Omental fat pad (tissue), 4 donors: ENCODE data around the gene TEC. TPM values are rescaled to one million over a fixed set of nuclear protein-coding genes. Genes with fewer than 3 reads are reported as not detected.
"Not testable (repeated sequence)": the region's sequence is repeated elsewhere in the genome, so short reads cannot be mapped to it uniquely, and the experiment has no call there.

ENCODE experiments used
- ATAC-seq: fragments of 150-250 bp; one replicate; pipeline ENCODE4 v1.9.1; 2016; ENCODE audit warnings: mild to moderate bottlenecking, moderate library complexity; ENCODE audit not compliant: low FRiP score
- DNase-seq: peaks from one replicate; pipeline ENCODE4 v3.0.0-alpha.2; 2019; ENCODE audit warnings: low spot score
- total RNA-seq, 4 donors: library from RNA; depleted of rRNA; stranded (reverse); fragments of >200 nt; gene quantifications; one replicate each; pipeline ENCODE4 v1.1.0, GENCODE V29; 2016
- TF ChIP-seq, protein P1 (sequence below), 3 donors: fragments of 450-650 bp; IDR thresholded peaks; one replicate each; pipeline ENCODE4 v1.5.1; 2016 to 2017; ENCODE audit warnings: antibody characterized with exemption in 3 of 3, mild to moderate bottlenecking in 3 of 3, moderate library complexity in 2 of 3

TEC gene
- total RNA-seq, 4 donors from 2014 or later, result 2.6 to 4.8 (median 3.9) TPM

DNA sequence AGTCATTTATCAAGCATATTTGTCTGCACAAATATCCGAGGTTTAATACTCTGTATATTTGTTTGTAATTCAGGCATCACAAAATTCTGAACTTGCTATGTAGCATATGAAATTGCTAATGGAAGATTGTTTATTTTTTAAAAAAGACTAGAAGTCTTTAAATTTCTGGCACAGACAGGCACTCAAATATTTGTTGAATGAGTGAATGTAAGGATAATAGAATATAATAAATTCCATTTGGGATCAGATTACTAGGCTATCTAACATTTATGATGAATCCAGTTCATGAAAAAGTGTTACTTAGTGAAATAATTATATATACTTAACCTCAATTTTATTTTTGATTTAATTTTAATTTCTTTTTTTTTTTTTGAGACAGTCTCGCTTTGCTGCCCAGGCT, 30.4 kb upstream of the TEC start:
- ATAC-seq, result no peak
- TF ChIP-seq, protein P1, sequence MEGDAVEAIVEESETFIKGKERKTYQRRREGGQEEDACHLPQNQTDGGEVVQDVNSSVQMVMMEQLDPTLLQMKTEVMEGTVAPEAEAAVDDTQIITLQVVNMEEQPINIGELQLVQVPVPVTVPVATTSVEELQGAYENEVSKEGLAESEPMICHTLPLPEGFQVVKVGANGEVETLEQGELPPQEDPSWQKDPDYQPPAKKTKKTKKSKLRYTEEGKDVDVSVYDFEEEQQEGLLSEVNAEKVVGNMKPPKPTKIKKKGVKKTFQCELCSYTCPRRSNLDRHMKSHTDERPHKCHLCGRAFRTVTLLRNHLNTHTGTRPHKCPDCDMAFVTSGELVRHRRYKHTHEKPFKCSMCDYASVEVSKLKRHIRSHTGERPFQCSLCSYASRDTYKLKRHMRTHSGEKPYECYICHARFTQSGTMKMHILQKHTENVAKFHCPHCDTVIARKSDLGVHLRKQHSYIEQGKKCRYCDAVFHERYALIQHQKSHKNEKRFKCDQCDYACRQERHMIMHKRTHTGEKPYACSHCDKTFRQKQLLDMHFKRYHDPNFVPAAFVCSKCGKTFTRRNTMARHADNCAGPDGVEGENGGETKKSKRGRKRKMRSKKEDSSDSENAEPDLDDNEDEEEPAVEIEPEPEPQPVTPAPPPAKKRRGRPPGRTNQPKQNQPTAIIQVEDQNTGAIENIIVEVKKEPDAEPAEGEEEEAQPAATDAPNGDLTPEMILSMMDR (IDR thresholded peaks at IDR 0.05), result no peak
- no peak for DNase-seq

DNA sequence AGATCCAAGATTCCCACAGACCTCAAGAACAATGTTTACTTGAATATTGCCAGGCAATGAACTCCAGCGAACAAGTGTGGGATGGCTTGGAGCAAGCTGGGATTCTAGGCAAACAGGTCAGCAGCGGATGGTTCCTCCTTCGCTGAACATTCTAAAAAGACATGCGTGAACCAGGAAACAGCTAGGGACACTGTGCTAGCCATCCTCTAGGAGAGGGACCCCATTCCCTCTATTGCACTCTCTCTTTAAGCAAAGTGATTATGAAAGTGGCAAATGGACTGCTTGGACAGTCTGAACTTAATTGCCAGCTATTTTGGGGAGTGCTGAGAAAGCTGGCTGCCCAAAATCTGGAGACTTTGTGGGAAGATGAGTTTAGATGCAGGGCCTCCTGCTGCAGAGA, 29.9 kb upstream of the TEC start:
- TF ChIP-seq, protein P1 (IDR thresholded peaks at IDR 0.05), result no peak
- no peak for DNase-seq
- no peak for ATAC-seq

DNA sequence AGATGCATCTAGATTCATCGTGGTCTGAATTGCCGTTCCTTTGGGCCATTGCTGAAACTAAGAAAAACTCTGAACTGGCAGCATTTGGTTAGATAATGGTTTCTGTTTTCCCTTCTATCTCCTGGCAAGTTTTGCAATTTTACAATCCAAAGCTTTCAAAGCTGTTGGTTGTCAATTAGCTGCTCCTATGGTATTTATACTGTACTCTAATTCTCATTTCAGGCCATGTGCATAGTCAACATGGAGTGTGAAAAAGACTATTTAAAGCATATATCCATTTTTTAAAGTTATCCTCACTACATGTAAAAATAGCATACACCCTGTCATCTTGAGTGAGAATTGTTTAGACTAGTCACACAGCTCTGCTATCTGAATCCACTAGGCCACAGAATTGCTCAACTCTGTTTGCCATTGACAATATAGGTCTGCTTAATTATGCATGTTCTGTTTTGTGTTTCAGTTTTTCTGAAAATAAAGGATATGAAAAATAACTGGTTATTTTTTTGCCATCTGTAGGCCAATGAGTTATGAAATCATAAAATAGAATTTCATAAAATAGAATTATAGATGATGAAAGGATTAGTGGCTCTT, 27.7 kb upstream of the TEC start:
- no peak for DNase-seq
- TF ChIP-seq, protein P1 (IDR thresholded peaks at IDR 0.05), result no peak
- no peak for ATAC-seq

DNA sequence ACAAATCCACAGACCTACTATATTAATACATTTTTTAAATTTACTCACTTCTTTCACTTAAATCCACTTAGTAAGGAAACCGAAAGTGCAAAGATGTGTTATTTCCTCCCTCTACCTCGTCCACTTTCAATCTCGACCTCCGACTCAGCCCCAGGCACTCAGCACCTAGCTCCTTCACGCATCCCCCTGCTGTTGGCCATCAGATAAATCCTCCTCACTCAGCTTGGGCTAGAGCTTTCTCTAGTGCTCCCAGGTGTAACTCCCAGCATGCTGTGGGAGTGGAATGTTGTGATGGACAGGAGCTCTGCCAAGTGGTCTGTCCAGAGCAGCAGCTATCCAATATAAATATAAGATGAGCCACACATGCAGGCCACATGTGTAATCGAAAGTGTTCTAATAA, 26.7 kb upstream of the TEC start:
- DNase-seq (no peak), ATAC-seq (no peak)
- TF ChIP-seq, protein P1 (IDR thresholded peaks at IDR 0.05), result no peak

DNA sequence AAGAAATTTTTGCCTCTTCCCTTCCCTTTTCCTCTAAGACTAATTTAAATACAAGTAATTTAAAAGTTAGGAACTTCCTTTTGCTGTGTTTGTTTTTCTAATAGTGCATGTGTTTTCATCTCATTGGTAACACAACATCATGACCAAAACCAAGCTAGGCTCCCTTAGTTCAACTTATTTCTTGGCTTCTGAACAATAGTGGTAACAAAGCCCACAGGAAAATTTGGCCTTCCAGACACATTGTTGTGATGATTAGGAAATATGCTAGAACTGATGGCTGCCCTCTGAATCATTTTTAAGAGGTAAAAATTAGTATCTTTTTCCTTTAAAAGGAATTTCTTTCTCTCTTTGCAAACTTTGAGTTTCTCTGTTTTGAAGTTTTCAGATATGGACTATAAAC, 25.5 kb upstream of the TEC start:
- DNase-seq, result no peak
- ATAC-seq, result no peak
- TF ChIP-seq, protein P1 (IDR thresholded peaks at IDR 0.05), result no peak

DNA sequence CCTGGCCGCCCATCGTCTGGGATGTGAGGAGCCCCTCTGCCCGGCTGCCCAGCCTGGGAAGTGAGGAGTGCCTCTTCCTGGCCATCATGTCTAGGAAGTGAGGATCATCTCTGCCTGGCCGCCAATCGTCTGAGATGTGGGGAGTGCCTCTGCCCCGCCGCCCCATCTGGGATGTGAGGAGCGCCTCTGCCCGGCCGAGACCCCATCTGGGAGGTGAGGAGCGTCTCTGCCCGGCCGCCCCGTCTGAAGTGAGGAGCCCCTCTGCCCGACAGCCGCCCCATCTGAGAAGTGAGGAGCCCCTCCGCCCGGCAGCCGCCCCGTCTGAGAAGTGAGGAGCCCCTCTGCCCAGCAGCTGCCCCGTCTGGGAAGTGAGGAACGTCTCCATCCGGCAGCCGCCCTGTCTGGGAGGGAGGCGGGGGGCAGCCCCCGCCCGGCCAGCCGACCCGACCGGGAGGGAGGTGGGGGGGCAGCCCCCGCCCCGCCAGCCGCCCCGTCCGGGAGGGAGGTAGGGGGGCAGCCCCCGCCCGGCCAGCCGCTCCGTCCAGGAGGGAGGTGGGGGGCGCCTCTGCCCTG, 22.7 kb upstream of the TEC start:
- ATAC-seq, DNase-seq: not testable (repeated sequence)

DNA sequence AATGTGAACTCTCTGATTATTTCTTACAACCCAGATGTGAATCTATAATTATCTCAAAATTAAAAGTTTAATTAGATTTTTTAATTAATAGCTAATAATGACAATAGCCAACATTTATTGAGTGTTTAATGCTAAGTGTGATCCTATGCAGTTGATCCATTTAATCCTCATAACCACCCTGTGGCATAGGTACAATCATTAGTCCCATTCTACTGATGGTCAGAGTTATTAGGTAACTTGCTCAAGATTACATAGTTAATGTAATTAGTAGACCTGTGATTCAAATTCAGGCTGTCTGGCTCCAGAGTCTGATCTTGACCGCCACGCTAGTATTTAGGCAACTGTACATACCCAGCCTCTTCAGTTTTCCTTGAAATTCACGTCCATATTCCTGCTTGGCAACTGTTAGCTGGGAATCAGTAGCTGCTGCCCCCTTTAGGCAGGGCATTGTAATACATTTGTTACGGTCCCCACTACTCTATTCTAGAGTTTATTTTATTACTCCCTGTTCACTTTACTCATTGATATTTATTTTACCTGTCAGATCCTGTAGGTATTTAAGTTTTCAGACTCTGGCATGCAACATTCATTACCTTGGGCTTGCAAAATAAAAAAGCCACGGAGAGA, 20.6 kb upstream of the TEC start:
- DNase-seq (no peak), ATAC-seq (no peak)
- TF ChIP-seq, protein P1 (IDR thresholded peaks at IDR 0.05), result no peak

DNA sequence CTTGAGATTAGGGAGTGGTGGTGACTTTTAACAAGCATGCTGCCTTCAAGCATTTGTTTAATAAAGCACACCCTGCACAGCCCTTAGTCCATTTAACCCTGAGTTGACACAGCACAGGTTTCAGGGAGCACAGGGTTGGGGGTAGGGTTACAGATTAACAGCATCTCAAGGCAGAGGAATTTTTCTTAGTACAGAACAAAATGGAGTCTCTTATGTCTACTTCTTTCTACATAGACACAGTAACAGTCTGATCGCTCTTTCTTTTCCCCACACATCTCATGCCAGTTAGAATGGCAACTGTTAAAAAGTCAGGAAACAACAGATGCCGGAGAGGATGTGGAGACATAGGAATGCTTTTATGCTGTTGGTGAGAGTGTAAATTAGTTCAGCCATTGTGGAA, 16.4 kb upstream of the TEC start:
- not testable (repeated sequence) for ATAC-seq

DNA sequence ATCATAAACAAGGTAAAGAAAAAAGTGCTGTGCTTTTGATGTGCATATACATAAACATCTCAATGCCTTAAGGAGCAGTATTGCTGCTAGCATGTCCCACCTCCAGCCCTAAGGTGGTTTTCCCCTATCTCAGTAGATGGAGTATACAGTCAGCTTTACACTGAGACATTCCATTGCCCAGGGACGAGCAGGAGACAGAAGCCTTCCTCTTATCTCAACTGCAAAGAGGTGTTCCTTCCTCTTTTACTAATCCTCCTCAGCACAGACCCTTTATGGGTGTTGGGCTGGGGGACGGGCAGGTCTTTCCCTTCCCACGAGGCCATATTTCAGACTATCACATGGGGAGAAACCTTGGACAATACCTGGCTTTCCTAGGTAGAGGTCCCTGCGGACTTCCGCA, 16.0 kb upstream of the TEC start:
- not testable (repeated sequence) for ATAC-seq, DNase-seq

More for the DNA sequence above, 16.4 kb upstream of the TEC start:
- not testable (repeated sequence) for DNase-seq
